NCI-H1694 treated with DMSO at 0.1 percent for 48 hours (cell line): ENCODE data around the gene TBC1D10B.

Experiments used
- DNase-seq: peaks from one replicate; lab custom pipeline; 2025; lab: John Stamatoyannopoulos, UW

Gene TBC1D10B

GRCh38 chr16:30370456-30371247 lies at the start of gene TBC1D10B:
Gene TBC1D10B, minus strand, starts transcription at chr16:30370494. Its CDS starts 311 bp downstream, at chr16:30370183.
- peak; percentile 99 for DNase-seq

GRCh38 chr16:30418350-30419181 lies 48.3 kb upstream of the TBC1D10B start:
- DNase-seq = no peak

- DNase-seq = peak; percentile 40
Observed at GRCh38 chr16:30417529-30418349, 47.4 kb upstream of the TBC1D10B start.

GRCh38 chr16:30416624-30417528 lies 46.6 kb upstream of the TBC1D10B start:
- no peak for DNase-seq

GRCh38 chr16:30416047-30416603 lies 45.8 kb upstream of the TBC1D10B start:
- DNase-seq = no peak

GRCh38 chr16:30414159-30414558 lies 43.9 kb upstream of the TBC1D10B start:
- no peak for DNase-seq

GRCh38 chr16:30413112-30413806 lies 43.0 kb upstream of the TBC1D10B start:
- DNase-seq = no peak

- DNase-seq = peak; percentile 64
Observed at GRCh38 chr16:30409125-30410060, 39.1 kb upstream of the TBC1D10B start.

- DNase-seq = no peak
Observed at GRCh38 chr16:30407804-30408534, 37.7 kb upstream of the TBC1D10B start.

- DNase-seq = peak; percentile 70
Observed at GRCh38 chr16:30407102-30407803, 37.0 kb upstream of the TBC1D10B start, which contains the start of gene ZNF771. Gene ZNF771, plus strand, starts transcription at chr16:30407606. Its CDS starts 448 bp downstream, at chr16:30408054.

- DNase-seq = no peak
Observed at GRCh38 chr16:30406795-30407101, 36.5 kb upstream of the TBC1D10B start.

GRCh38 chr16:30401768-30402425 lies 31.6 kb upstream of the TBC1D10B start:
- DNase-seq = no peak

- no peak for DNase-seq
Observed at GRCh38 chr16:30399435-30400186, 29.3 kb upstream of the TBC1D10B start.

GRCh38 chr16:30398661-30399434 lies 28.6 kb upstream of the TBC1D10B start:
- no peak for DNase-seq

- DNase-seq = no peak
Observed at GRCh38 chr16:30397776-30398660, 27.7 kb upstream of the TBC1D10B start.
